DMS53 (cell line): ENCODE measurements around the gene PRSS16.
"Not testable (repeated sequence)": the region's sequence is repeated elsewhere in the genome, so short reads cannot be mapped to it uniquely, and the experiment has no call there.

ENCODE experiments used
- DNase-seq: peaks from one replicate; lab custom pipeline; 2025; lab: John Stamatoyannopoulos, UW

Gene PRSS16

DNA sequence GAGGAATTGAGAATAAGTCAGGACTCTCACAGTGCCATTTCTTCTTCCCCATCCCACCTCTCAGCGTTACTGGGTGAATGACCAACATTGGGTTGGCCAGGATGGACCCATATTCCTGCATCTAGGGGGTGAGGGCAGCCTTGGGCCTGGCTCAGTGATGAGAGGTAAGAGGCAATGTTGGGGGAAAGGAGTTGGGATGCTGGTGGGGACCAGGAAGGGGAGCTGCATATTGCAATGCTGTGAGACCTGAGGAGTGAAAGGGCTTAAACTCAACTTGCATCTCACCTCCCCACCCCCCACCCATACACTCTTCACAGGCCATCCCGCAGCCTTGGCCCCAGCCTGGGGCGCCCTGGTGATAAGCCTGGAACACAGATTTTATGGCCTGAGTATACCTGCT is 1.3 kb downstream of the PRSS16 start:
- DNase-seq: no peak

DNA sequence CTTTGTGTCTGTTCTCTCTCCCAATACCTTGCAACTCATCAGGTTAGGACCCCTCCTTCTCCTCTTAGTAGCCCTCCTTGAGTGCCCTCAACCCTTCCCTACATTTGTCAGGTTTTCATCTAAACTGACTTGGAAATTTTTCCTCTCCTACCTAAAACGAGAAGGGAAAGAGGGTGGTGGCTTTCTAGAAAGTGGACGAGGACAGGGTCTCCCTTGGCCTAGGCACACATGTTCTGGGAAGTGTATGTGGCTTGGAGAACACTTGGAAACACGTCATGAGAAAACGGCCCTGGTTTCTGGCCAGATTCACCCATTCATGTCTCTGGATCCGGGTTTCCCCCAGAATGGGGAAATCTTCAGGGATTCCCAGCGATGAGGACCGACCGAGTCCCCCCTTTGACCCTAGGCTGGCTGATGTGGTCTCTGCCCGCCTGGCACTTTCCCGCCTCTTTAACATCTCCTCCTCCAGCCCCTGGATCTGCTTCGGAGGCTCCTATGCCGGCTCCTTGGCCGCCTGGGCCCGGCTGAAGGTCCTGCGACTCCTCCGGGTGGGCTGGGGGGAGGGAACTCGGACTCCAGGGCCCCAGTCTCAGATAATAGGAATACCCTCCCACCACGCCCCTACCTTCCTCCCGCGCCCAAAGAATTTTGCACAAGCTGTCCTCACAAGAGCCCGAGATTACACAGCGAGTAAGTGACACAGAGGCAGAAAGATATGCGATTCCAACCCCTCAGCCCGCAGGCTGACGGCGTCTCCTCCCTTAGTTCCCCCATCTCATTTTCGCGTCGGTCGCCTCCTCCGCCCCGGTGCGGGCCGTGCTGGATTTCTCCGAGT is 3.0 kb downstream of the PRSS16 start:
- DNase-seq: no peak

DNA sequence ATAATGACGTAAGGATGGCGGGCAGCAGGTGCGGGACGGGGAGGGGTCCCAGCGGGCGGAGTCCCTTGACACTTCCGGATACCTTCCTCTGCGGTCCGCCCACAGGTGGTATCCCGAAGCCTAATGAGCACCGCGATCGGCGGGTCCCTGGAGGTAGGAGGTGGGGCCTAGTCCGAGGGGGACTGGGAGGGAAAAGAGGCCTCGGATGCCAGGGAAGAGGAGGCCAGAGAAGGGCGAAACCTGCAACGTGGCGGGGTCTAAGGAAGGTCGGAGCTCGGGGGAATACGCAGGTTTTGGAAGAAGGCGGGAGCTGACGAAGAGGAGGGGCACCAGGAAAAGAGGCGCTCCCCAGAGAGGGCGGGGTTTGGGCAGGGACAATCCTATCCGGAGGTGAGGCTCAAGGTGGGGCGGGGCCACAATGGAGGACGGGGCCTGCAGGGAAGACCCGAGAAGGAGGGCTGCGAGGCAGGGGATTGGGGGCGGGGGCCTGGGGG is 3.7 kb downstream of the PRSS16 start:
- DNase-seq: peak; percentile 21

DNA sequence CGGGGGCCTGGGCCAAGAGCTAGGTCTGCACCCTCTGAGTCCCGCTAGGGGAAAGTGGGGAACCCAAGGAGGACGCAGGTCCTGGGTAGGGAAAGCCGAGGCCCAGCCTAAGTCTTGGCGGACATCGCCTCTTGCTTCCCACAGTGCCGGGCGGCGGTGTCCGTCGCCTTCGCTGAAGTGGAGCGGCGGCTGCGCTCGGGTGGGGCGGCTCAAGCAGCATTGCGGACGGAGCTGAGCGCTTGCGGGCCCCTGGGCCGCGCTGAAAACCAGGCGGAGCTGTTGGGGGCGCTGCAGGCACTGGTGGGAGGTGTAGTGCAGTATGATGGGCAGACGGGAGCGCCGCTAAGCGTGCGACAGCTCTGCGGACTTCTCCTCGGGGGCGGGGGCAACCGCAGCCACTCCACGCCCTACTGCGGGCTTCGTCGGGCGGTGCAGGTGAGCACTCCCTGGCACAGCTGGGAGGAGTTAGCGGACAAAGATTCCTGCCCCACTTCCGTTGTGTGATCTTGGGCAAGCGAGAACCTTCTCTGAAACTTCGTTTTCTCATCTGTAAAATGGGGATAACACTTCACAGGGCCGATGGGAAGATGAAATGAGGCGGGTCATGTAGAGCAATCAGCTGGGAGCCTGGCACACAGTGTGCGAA is 4.2 kb downstream of the PRSS16 start:
- DNase-seq: peak; percentile 25

DNA sequence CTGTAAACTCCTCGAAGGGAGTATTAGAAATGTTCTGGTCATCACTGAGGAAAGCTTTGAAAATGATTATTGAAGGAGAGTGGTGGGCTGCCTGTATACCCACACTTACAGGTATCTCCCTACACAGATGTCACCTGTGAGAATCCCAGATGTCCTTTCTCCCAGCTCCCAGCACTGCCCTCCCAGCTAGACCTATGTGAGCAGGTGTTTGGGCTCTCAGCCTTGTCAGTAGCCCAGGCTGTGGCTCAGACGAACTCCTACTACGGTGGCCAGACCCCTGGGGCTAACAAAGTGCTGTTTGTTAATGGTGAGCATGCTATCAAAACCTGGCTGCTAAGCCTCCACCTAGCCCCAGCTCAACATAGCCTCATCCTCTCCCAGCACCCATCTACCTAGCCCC is 7.1 kb downstream of the PRSS16 start:
- DNase-seq: no peak

DNA sequence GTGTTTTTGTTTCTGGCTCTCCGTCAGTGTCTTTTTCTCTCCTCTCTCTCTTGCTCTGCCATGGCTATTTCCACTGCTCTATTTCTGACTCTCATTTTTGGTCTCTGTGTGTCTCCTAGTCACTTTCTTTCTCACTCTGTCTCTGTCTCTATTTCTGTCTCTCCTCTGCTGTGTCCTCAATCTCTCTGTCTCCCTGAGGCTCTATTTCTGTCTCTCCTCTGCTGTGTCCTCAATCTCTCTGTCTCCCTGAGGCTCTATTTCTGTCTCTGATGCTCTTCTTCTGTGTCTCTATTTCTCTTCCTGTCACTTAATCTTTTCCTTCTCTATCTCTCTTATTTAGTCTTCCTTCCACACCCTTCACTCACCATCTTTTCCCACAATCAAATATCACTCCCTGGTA is 8.4 kb downstream of the PRSS16 start:
- DNase-seq: no peak

DNA sequence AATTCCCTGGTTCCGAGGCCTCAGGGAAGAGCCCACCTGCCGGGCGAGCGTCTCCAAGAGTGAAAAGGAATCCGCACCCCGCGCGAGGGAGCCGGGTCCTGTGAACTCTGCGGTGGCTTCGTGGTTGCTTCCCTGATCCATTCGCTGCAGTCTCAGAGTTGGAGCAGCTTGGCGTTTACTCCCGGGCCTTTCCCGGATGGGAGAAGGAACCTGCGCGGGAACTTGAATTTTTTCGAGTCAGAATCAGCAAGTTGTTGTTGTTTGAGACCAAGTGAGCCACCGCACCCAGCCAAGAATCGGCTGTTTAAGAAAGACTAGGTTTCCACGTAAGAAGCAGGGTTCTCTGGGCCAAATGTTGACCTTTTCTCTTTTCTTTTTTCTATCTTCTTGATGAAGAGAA is 12.9 kb downstream of the PRSS16 start:
- no peak for DNase-seq

DNA sequence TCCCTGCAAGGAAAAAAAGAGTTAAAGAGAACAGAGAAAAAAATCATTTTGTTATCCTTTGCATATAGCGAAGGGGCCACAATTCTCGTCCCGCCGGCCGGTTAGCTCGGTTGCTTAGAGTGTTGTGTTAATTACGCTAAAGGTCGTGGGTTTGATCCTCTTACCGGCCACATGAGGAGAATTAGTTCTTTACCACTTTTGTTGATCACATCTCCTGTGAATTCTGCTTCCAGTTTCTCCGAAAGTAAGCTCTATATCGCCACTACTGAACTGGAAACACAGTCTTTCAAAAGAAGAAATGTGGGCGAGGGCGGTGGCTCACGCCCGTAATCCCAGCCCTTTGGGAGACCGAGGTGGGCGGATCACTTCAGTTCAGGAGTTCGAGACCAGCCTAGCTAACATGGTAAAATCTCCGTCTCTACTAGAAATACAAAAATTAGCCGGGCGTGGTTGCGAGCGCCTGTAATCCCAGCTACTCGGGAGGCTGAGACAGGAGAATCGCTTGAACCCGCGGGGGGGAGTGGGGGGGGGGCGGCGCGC is 13.4 kb downstream of the PRSS16 start:
- no peak for DNase-seq

DNA sequence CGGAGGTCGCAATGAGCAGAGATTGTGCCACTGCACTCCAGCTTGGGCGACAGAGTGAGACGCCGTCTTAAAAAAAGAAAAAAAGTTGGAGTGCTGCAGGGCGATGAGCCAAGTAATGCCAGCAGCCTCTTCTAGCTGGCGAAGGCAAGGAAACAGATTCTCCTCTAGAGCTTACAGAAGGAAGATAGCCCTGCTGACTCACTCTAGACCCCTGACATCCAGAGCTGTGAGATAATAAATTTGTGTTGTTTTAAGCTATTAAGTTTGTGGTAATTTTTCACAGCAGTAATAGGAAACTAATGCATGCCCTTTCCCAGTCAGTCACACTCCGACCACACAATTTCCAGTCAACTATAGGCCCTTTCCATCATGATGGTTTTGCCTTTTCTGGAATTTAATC is 16.4 kb downstream of the PRSS16 start:
- DNase-seq: no peak

DNA sequence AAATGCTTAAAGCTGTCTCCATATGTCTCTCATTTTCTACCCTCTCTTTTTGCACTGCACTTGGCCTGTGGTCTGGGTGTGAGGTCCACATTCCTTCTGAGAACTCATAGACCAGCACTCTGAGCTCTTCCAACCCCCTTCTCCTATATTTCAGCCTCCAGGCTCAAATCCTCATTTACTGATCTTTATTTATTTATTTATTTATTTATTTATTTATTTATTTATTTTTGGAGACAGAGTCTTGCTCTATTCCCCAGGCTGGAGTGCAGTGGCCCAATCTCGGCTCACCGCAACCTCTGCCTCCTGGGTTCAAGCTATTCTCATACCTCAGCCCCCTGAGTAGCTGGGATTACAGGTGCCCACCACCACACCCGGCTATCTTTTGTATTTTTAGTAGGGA is 19.5 kb downstream of the PRSS16 start:
- not testable (repeated sequence) for DNase-seq

DNA sequence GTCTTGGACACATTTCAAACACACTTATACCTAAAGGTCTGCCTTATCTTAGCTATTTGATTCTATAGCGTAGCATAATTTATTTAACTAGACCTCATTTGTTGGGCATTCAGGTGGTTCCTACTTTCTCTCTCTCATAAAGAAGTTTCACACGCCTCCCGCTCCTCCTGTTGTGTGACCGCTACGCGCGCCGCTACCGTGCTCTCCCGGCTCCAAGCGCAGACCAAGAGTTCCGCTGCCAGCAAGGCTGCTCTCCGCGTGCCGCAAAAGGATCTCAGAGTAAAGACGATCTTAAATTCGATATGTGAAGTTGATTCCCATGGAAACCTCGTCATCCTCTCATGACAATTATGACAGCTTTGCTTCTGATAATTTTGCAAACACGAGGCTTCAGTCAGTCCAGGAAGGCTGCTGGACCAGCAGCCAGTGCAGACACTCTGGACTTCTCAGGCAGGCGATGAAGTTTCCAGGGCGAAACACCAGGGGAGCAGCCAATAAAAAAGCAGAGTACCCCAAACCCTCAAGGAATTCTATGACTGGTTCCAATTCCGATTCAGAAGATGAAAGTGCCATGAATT is 20.4 kb downstream of the PRSS16 start:
- no peak for DNase-seq

DNA sequence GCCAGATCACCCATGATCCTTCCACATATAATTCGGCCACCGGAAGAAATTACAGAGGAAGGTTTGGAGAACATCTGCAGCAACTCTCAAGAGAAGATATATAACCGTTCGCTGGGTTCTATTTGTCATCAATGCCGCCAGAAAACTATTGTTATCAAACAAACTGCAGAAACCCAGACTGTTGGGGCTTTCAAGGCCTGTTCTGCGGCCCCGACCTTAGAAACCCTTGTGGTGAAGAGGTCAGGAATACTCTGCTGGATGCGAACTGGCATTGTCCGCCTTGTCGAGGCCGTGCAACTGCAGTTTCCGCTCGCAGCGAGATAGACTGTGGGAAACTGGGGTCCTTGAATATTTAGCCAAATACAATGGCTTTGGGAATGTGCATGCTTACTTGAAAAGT is 21.3 kb downstream of the PRSS16 start:
- DNase-seq: no peak

DNA sequence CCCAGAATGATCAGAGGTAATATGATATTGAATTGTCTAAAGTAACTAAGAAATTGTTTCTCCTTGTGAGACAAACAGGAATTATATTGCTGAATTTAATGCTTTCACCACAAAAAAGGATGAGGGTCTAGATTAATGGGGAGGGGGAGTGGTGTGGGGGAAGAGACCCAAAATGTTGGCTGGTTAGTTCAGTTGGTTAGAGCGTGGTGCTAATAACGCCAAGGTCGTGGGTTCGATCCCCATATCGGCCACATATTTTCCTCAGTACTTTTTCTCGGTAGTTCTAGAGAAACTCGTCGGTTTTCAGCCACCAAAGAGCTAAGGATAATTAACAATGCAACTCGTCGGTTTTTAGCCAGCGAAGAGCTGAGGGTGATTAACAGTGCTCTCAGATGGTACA is 26.3 kb downstream of the PRSS16 start:
- no peak for DNase-seq

DNA sequence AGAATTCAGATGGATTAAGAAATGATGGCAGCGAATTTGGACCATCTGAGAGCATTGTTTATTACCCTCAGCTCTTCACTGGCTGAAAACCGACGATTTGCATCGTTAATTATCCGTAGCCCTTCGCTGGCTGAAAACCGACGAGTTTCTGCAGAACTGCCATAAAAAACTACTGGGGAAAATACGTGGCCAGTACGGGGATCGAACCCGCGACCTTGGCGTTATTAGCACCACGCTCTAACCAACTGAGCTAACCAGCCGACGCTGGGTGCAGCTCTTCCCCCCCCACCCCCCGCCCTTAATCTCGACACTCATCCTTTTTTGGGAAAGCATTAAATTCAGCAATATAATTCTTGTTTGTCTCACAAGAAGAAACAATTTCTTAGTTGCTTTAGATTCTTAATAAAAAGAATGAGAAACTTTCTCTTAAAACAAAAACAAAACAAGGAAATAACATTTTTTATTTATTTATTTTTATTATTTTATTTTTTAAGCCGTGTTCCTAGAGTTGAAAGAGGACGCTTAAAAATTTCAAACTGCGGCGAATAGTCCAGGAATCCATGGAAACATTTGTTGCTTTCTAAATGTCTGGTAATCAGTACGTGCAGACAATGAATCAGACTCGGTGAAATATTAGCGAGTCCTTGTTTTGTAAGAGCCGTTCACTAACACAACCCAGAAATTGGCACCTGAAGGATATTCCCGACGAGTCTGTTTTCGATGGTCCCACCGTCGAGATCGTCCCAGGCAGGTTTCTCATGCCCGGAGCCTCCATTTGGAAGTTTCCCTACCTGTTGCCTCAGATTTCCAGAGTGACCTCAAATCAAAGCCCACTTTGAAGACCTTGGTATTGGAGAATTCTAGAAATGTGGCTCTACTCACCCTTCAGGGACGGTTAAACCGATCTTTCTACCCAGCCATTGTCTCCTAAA is 27.8 kb downstream of the PRSS16 start:
- no peak for DNase-seq

DNA sequence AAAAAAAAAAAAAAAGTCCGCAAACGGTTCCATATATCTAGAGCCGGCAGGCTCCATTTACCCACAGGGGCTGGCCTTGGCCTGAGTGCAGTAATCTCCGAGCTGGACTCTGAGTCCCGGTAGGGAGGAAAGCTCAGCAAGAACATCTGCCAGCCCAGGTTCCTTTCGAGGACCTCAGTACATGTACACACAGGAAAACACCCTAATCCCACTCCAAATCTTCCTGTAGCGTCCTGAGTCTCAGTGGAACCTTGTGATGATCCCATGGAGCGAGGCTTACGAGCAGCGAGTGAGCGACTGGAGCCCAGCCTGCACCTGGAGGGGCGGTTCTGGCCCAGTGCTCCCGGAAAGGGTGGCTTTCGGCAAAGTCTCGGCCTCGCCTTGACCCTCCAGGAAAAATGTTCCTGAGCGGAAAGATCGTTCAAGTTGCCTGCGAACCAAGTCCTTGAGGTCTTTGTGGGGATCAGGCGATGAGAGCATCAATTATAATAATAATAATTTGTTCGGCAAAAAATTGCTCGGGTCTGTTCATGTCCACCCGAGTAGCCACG is 32.1 kb downstream of the PRSS16 start:
- DNase-seq: no peak

DNA sequence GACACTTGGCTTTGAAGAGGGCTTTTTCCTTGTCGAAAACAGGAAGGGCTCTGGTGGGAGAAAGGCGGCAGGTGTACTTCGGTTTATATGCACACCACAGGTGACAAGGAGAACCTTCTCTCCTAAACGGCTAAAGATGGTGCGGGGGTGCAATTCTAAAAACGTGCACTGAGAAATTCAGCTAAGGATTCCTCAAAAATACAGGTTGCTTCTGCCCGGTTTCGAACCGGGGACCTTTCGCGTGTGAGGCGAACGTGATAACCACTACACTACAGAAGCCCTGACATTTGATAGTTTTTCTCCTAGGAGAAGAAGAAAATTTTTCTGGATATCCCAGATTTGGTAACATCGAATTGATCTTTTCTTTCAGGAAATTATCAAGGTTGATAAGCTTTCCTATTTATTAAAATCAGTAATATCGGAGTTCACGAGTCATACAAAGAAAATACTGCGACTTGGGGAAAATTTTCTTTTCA is 32.6 kb downstream of the PRSS16 start:
- peak; percentile 49 for DNase-seq

DNA sequence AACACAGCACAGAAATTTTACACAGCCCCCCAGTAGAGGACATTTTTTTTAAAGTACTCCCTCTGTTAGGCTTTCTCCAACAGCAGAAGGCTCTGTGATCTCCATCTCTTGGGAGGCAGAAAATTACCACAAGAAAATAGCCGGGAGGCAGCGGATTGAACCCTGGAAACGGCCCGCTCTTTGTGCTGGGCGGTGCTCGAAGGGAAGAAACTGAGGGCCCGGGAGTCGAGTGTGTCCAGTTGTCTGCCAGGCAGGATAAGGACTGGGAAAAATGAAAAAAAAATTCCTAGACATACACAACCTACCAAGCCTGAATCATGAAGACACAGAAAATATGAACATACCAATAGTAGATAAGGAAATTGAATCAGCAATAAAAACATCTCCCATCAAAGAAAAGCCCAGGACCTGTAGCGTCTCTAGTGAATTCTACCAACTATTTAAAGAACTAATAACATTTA is 33.1 kb downstream of the PRSS16 start:
- DNase-seq: no peak

DNA sequence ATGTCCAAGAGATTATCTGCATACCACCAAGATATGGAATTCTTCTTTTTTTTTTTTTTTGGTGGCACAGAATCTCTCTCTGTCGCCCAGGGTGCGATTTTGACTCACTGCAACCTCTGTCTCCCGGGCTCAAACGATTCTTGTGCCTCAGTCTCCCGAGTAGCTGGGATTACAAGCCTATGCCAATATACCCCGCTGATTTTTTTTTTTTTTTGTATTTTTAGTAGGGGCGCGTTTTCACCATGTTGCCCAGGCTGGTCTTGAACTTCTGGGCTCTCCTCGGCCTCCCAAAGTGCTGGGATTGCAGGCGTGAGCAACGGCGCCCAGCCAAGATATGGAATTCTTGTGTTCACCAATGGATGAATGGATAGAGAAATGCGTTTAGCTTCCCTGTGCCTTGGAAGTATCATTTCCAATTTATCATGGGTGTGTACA is 33.6 kb downstream of the PRSS16 start:
- DNase-seq: no peak

DNA sequence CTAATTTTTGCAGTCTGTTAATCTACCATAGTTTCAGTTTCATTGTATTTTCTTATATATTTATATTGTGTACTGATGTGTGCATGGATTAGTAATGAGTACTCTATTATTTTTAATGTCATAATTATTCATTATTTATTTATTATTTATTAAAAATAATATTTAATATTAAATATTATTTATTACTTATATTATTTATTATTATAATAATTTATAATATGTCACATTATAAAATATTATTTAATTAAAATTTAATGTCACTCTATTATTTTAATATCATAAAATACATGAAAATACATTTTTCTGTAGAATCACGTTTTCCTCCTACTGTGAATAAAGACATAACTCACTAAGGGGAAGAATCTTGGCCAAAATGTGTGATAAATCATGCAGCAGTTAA is 34.1 kb downstream of the PRSS16 start:
- DNase-seq: no peak

DNA sequence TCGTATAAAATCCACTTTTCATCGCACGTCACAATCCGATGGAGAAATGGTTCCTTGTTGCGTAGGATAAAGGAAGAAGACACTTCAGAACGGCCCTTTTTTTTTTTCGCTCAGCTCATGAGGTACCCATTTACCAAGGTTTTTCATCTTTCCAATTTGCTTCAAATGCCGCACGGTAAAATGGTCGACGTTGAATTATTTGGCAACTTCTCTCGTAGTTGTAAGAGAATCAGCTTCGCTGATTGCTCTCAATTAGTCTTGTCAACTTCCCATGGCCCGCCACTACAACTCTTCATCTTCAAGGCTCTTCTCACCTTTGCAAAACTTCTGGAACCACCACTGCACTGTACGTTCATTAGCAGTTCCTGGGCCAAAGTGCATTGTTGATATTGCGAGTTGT is 35.8 kb downstream of the PRSS16 start:
- DNase-seq: no peak

DNA sequence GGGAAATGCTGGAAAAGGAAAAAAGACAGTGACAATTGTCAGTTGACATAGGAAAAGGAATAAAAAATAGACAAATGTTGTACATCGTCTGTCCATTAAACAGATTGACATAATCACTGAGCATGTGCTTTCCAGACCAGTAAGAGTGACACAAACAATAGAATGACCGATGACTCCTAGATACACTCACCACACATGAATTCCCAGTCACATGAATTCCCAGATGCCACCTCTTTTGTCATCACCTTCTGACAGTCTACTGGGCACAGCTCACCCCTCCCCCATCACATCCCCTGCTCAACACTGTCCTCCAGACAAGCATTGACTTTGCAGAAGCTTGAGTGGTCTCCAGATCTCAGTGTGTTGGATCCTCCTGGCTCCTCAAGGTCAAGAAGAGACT is 38.6 kb downstream of the PRSS16 start:
- DNase-seq: no peak
